Right lobe of liver (tissue), 4 donors: ENCODE data around the gene FHIT.

Experiments
- POLR2A ChIP-seq: fragments of 450-650 bp; IDR thresholded peaks from one replicate; pipeline ENCODE4 v1.6.1; 2017; ENCODE audit warnings: antibody characterized with exemption, mild to moderate bottlenecking
- TF ChIP-seq, protein P1 (sequence below), 4 donors: fragments of 200-600 bp in 3 of 4; fragments of 450-650 bp in 1 of 4; IDR thresholded peaks; one replicate each; pipeline versions ENCODE4 v1.5.1 to v1.8.0; 2016 to 2022; ENCODE audit warnings: antibody characterized with exemption in 4 of 4, mild to moderate bottlenecking in 2 of 4
- donor health status: DM: no; HTN: no; CAD: no.
- donor health status: DM: no; HTN: no; CAD: no.
- donor health status: DM: no; HTN: yes; CAD: no.

DNA sequence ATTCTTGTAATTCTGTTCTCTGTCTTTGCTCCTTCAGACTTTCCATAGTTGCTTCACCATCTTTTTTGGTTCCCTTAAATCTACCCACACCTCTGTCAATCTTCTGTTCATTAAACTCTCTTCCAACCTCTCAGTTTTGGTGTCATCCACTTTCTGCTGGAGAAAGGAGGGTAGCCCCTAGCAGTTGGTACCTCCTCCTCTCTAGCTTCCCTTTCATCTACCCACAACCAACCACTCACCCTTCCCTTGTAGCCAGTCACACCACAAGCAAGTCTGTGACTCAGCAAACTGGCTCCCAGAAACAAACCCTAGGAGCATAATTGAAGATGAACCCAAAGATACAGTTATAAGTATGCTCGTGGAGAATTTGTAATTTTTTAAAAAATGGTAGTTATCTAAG is 318.6 kb downstream of the FHIT start:
- TF ChIP-seq, protein P1, sequence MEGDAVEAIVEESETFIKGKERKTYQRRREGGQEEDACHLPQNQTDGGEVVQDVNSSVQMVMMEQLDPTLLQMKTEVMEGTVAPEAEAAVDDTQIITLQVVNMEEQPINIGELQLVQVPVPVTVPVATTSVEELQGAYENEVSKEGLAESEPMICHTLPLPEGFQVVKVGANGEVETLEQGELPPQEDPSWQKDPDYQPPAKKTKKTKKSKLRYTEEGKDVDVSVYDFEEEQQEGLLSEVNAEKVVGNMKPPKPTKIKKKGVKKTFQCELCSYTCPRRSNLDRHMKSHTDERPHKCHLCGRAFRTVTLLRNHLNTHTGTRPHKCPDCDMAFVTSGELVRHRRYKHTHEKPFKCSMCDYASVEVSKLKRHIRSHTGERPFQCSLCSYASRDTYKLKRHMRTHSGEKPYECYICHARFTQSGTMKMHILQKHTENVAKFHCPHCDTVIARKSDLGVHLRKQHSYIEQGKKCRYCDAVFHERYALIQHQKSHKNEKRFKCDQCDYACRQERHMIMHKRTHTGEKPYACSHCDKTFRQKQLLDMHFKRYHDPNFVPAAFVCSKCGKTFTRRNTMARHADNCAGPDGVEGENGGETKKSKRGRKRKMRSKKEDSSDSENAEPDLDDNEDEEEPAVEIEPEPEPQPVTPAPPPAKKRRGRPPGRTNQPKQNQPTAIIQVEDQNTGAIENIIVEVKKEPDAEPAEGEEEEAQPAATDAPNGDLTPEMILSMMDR (IDR thresholded peaks at IDR 0.05), result no peak
- no peak for TF ChIP-seq POLR2A
